Measurements from ENCODE around the gene CDON.

The CDON gene, protein sequence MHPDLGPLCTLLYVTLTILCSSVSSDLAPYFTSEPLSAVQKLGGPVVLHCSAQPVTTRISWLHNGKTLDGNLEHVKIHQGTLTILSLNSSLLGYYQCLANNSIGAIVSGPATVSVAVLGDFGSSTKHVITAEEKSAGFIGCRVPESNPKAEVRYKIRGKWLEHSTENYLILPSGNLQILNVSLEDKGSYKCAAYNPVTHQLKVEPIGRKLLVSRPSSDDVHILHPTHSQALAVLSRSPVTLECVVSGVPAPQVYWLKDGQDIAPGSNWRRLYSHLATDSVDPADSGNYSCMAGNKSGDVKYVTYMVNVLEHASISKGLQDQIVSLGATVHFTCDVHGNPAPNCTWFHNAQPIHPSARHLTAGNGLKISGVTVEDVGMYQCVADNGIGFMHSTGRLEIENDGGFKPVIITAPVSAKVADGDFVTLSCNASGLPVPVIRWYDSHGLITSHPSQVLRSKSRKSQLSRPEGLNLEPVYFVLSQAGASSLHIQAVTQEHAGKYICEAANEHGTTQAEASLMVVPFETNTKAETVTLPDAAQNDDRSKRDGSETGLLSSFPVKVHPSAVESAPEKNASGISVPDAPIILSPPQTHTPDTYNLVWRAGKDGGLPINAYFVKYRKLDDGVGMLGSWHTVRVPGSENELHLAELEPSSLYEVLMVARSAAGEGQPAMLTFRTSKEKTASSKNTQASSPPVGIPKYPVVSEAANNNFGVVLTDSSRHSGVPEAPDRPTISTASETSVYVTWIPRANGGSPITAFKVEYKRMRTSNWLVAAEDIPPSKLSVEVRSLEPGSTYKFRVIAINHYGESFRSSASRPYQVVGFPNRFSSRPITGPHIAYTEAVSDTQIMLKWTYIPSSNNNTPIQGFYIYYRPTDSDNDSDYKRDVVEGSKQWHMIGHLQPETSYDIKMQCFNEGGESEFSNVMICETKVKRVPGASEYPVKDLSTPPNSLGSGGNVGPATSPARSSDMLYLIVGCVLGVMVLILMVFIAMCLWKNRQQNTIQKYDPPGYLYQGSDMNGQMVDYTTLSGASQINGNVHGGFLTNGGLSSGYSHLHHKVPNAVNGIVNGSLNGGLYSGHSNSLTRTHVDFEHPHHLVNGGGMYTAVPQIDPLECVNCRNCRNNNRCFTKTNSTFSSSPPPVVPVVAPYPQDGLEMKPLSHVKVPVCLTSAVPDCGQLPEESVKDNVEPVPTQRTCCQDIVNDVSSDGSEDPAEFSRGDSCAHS (N-terminal part only)

DNA sequence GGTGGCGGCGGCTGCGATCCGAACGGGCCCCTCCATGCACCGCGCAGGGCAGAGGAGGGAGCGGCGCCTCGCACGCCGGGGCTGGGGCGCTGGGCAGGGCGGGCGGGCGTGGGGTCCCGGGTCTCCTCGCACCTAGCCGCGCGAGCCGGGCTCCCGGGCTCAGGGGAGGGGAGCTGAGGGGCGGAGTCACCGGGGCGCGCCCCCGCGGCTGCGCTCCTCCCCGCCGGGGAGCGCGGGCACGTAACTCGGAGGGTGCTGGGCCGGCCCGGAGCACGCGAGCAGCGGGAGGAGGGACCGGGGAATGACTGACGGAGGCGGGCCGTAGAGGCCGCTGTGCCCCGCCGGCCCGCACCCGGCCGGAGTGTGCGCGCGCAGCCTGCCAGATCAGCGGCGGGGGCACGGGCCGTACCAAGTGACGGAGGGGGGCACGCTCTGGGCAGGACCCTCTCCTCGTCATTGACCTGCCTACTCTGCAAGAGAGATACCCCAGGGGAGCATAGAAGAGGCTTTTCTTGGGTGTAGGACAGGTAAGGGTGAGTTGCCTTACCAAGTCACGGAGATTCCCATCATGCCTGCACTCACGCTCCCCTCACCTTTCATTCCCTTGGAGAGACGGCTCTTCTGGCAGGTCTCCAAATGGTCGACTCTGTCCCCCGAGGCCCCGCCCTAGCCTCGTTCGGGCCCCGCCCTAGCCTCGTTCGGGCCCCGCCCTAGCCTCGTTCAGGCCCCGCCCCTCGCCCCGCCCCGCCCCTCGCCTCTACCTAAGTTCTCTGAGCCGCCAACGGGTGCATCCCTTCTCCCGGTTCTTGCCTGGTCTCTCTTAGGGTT, at the start of gene CDON:
CDON (minus strand) TSS at position 188 of the 828 bp plus-strand sequence. CDS start 39,390 bp downstream, outside the sequence.
- Histone ChIP-seq H3K9ac (ENCODE audit: low read length) (peak within 1 kb of the TSS; percentile 41; the same call in 1 of the 2 replicates), H3K4me2 (ENCODE audit: low read depth, low read length, poor library complexity, severe bottlenecking) (peak within 1 kb of the TSS; percentile 46), H3K4me3 (ENCODE audit: insufficient read depth, low read length, poor library complexity, severe bottlenecking) (peak within 1 kb of the TSS; percentile 32), H3K27ac (ENCODE audit: low read depth, low read length) (no peak within 1 kb of the TSS), H2AFZ (ENCODE audit: low read depth, low read length, severe bottlenecking) (peak within 1 kb of the TSS; percentile 77), H3K36me3 (ENCODE audit: low read length) (no peaks in the 10 kb centered on the region), H3K79me2 (ENCODE audit: insufficient read depth, low read length) (no peaks in the 10 kb centered on the region), H3K27me3 (ENCODE audit: low read length) (no peaks in the 10 kb centered on the region), H4K20me1 (ENCODE audit: low read depth, low read length) (no peaks in the 10 kb centered on the region), H3K9me2 (replicated peaks; ENCODE audit: insufficient read depth, low read length) (no peaks in the 10 kb centered on the region), H3F3A (ENCODE audit: insufficient read depth) (no peaks in the 10 kb centered on the region), H3K9me3 (ENCODE audit: insufficient read depth, low read length) (no peaks in the 10 kb centered on the region)
- TF ChIP-seq, protein P1, sequence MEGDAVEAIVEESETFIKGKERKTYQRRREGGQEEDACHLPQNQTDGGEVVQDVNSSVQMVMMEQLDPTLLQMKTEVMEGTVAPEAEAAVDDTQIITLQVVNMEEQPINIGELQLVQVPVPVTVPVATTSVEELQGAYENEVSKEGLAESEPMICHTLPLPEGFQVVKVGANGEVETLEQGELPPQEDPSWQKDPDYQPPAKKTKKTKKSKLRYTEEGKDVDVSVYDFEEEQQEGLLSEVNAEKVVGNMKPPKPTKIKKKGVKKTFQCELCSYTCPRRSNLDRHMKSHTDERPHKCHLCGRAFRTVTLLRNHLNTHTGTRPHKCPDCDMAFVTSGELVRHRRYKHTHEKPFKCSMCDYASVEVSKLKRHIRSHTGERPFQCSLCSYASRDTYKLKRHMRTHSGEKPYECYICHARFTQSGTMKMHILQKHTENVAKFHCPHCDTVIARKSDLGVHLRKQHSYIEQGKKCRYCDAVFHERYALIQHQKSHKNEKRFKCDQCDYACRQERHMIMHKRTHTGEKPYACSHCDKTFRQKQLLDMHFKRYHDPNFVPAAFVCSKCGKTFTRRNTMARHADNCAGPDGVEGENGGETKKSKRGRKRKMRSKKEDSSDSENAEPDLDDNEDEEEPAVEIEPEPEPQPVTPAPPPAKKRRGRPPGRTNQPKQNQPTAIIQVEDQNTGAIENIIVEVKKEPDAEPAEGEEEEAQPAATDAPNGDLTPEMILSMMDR (IDR thresholded peaks at IDR 0.05; ENCODE audit: insufficient read depth, low read length, poor library complexity, severe bottlenecking), result no peak
- TF ChIP-seq EZH2phosphoT487 (conservative IDR thresholded peaks at IDR 0.05; ENCODE audit: low read length), result no peak

DNA sequence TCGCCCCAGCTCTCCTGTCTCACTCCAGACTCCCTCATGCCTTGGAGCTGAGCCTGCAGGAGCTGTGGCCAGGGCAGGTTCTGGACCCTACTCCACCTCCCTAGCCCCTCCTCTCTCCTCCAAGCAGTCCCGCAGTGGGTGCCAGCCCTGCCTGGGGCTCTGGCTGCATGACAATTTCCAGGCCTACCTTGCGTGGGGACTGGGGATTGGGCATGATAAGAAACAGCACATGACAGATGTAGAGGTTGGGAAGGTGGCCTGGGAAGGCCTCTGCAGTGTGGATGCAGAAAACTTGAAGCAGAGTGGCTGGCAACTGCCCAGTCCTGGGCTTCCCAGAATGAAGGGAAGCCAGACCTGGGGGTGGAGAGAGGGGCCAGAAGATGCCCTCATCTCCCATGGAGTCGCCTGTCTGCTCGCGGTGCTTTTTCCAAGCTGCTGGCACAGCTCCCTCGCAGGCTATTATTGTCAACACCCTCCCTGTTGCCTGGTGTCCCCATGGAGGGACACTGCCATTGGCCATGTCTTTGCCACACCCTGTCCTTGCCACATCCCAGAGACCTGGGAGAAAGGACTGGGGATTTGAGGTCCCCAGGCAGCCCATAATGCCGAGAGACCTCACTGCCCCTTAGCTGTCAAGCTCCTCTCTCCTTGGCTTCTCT, 48.9 kb upstream of the CDON start:
- H3K9me3 ChIP-seq (ENCODE audit: insufficient read depth, low read length), result no peaks in the 10 kb centered on the region
- H3K9me2 ChIP-seq (replicated peaks; ENCODE audit: insufficient read depth, low read length), result no peaks in the 10 kb centered on the region
- H3K79me2 ChIP-seq (ENCODE audit: insufficient read depth, low read length), result no peaks in the 10 kb centered on the region
- H3F3A ChIP-seq (ENCODE audit: insufficient read depth), result no peaks in the 10 kb centered on the region
- no peaks in the 10 kb centered on the region for H4K20me1 ChIP-seq (ENCODE audit: low read depth, low read length)
- no peak overlapping the region for H3K9ac ChIP-seq (ENCODE audit: low read length)
- no peak overlapping the region for H2AFZ ChIP-seq (ENCODE audit: low read depth, low read length, severe bottlenecking)
- TF ChIP-seq EZH2phosphoT487 (conservative IDR thresholded peaks at IDR 0.05; ENCODE audit: low read length), result no peak
- TF ChIP-seq, protein P1 (IDR thresholded peaks at IDR 0.05; ENCODE audit: insufficient read depth, low read length, poor library complexity, severe bottlenecking), result no peak
- no peaks in the 10 kb centered on the region for H3K27me3 ChIP-seq (ENCODE audit: low read length)
- no peak overlapping the region for H3K4me3 ChIP-seq (ENCODE audit: insufficient read depth, low read length, poor library complexity, severe bottlenecking)
- no peak overlapping the region for H3K27ac ChIP-seq (ENCODE audit: low read depth, low read length)
- H3K36me3 ChIP-seq (ENCODE audit: low read length), result no peaks in the 10 kb centered on the region
- no peak overlapping the region for H3K4me2 ChIP-seq (ENCODE audit: low read depth, low read length, poor library complexity, severe bottlenecking)

Data from SU-DHL-6 (cell line).